ENCODE data around the gene ZNF543.
A peak's percentile ranks its signal among the peaks of the same experiment; 100 is the strongest.

The ZNF543 gene

GRCh38 chr19:57348136-57348535 is 27.9 kb downstream of the ZNF543 start:
- no peak for TF ChIP-seq CTCF (IDR thresholded peaks at IDR 0.05; ENCODE audit: insufficient read depth, low read depth, low read length, missing control alignments)
- DNase-seq (ENCODE audit: low read depth), result peak; percentile 25
- H3K4me3 ChIP-seq (ENCODE audit: low read length), result no peak overlapping the region

GRCh38 chr19:57350877-57351805 is 30.9 kb downstream of the ZNF543 start, which contains the start of gene ZNF304:
Gene ZNF304, plus strand, starts transcription at chr19:57351271. Its CDS starts 394 bp downstream, at chr19:57351665.
- no peak for TF ChIP-seq CTCF (IDR thresholded peaks at IDR 0.05; ENCODE audit: insufficient read depth, low read depth, low read length, missing control alignments)
- H3K4me3 ChIP-seq (ENCODE audit: low read length), result peak within 1 kb of the TSS; percentile 99
- DNase-seq (ENCODE audit: low read depth), result peak; percentile 98

- H3K4me3 ChIP-seq (ENCODE audit: low read length), result peak overlapping the region; percentile 99
- peak; percentile 55 for DNase-seq (ENCODE audit: low read depth)
- peak; percentile 25 for TF ChIP-seq CTCF (IDR thresholded peaks at IDR 0.05; ENCODE audit: insufficient read depth, low read depth, low read length, missing control alignments)
Observed at GRCh38 chr19:57351867-57352266, 31.6 kb downstream of the ZNF543 start.

GRCh38 chr19:57355916-57356315 is 35.6 kb downstream of the ZNF543 start:
- TF ChIP-seq CTCF (IDR thresholded peaks at IDR 0.05; ENCODE audit: insufficient read depth, low read depth, low read length, missing control alignments), result no peak
- no peak for DNase-seq (ENCODE audit: low read depth)
- H3K4me3 ChIP-seq (ENCODE audit: low read length), result no peak overlapping the region

GRCh38 chr19:57357406-57357805 is 37.1 kb downstream of the ZNF543 start:
- no peak for DNase-seq (ENCODE audit: low read depth)
- TF ChIP-seq CTCF (IDR thresholded peaks at IDR 0.05; ENCODE audit: insufficient read depth, low read depth, low read length, missing control alignments), result no peak
- no peak overlapping the region for H3K4me3 ChIP-seq (ENCODE audit: low read length)

GRCh38 chr19:57359300-57359699 is 39.0 kb downstream of the ZNF543 start:
- H3K4me3 ChIP-seq (ENCODE audit: low read length), result no peak overlapping the region
- no peak for TF ChIP-seq CTCF (IDR thresholded peaks at IDR 0.05; ENCODE audit: insufficient read depth, low read depth, low read length, missing control alignments)
- DNase-seq (ENCODE audit: low read depth), result no peak
